Pancreas (tissue), 10 donors: ENCODE measurements around the gene PLK1. TPM values are rescaled to one million over a fixed set of nuclear protein-coding genes. Genes with fewer than 3 reads are reported as not detected.

Experiments used
- ATAC-seq, 4 donors: fragments of 200-7000 bp; cut with Tn5 transposase; one replicate each; pipeline versions ENCODE4 v1.8.0 to v1.9.1; 2020; ENCODE audit warnings: mild to moderate bottlenecking in 4 of 4, moderate library complexity in 4 of 4
- DNase-seq, 6 donors: peaks; one replicate each; pipeline ENCODE4 v3.0.0-alpha.2; 2020
- FAIRE-seq: peaks from 2 replicates; lab custom pipeline; 2012; peaks lifted over from hg19 to GRCh38; lab: Jason Lieb, UNC
- H3K27ac ChIP-seq, 4 donors: fragments of 200-600 bp; sonication (generic); 1 replicate in 3 of 4; 2 replicates in 1 of 4; pipeline versions ENCODE4 v1.5.0 to v1.8.0; 2020
- H3K27me3 ChIP-seq, 4 donors: fragments of 200-600 bp; one replicate each; pipeline ENCODE4 v1.8.0; 2021
- H3K36me3 ChIP-seq, 3 donors: fragments of 200-600 bp; sonication (generic) in 1 of 3; one replicate each; pipeline versions ENCODE4 v1.5.0 to v1.8.0; 2020 to 2021
- H3K4me1 ChIP-seq, 3 donors: fragments of 200-600 bp; one replicate each; pipeline ENCODE4 v1.8.0; 2021
- H3K4me3 ChIP-seq, 4 donors: fragments of 200-600 bp; sonication (generic) in 2 of 4; one replicate each; pipeline versions ENCODE4 v1.5.0 to v1.8.0; 2020 to 2021
- H3K9me3 ChIP-seq, 4 donors: fragments of 200-600 bp; one replicate each; pipeline ENCODE4 v1.8.0; 2021
- WGBS, 2 donors: extraction: QIAGEN DNeasy Blood & Tissue Kit; methylation state at CpG; one replicate each; pipeline ENCODE4 v1.1.7; 2013; 5-methylcytosine and 5-hydroxymethylcytosine counted together
- intact Hi-C, 3 donors: fragments of 100-400 bp; cut with DNase I; formaldehyde crosslinking; loops; one replicate each; pipeline versions ENCODE4 v1.11.1 to v1.14.2; 2022
- polyA plus RNA-seq, 2 donors: library from polyadenylated mRNA; stranded (reverse); fragments of 200-250 nt; gene quantifications; one replicate each; pipeline ENCODE4 v1.2.3, GENCODE V29; 2013
- total RNA-seq, 6 donors: library from RNA; stranded (reverse); fragmentation: NEBNext Ultra II Directional in 4 of 6; extraction: Animal tissue kit (Norgen Biotek cat#: 25700) in 4 of 6; gene quantifications; one replicate each; pipeline versions ENCODE4 v1.2.1 to v1.2.4, GENCODE V29; 2021 to 2023
- TF ChIP-seq, protein P1 (sequence below), 4 donors: fragments of 200-600 bp; sonication (generic) in 3 of 4; IDR thresholded peaks; one replicate each; pipeline versions ENCODE4 v1.5.0 to v1.8.0; 2021; ENCODE audit warnings: antibody characterized with exemption in 4 of 4
- donor health status: healthy with polysubstance abuse.
- donor health status: DM: no; HTN: no; CAD: no; lungs with moderate emphysema.
- donor health status: DM: no; HTN: no; CAD: no.
- donor health status: control.
- donor health status: control.
- donor health status: Bipolar disorder and iron deficiency.
- donor health status: DM: yes; HTN: yes; CAD: no.
- donor health status: DM: no; HTN: no; CAD: no.
- donor health status: DM: no; HTN: no; CAD: no.
- donor health status: DM: yes; HTN: yes; CAD: no.

The PLK1 gene
- total and polyA plus RNA-seq, 8 donors: 0.31 to 2.7 (median 1.1) TPM

DNA sequence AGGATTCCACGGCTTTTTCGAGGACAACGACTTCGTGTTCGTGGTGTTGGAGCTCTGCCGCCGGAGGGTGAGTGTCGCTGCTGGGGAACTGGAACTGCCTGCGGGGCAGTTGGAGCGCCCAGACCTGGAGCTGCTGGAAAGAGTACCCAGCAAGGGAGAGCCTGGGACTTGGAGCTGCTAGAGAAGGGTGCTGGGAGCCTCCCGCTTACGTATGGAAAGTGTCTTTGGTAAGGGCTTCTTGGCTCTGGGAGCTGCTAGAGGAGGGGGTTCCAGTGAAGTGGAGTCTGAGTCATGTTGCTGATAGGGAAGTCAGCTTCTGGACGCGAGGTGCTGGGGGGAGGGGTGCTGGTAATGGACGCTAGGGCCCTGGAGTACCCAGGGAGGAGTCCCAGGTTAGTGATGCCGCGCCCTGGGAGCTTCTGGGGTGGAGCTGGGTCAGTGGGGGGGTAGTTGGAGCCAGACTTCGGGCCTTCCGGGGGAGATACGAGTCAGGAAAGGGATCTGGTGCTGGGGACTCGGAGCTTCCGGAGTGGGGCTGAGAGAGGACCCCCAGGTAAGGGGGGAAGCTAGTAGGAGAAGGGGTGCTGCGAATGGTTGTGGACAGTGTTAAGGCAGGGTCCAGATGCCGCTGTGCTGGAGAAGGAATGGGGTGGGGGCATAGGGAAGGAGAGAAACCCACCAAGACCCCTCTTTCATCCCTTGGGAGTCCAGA, 741 bp downstream of the PLK1 start:
- Histone ChIP-seq H3K27ac (no peak overlapping the region), H3K27me3 (no peaks in the 10 kb centered on the region), H3K4me3 (peak overlapping the region in 1 of 4 donors; percentile 48), H3K36me3 (no peaks in the 10 kb centered on the region), H3K9me3 (no peaks in the 10 kb centered on the region), H3K4me1 (peaks cover 5 to 12% (median 9%) of the 10 kb centered on the region in 3 donors)
- 31 to 36% methylated on average over 23 to 24 of the region's 24 CpGs for WGBS, 2 donors
- TF ChIP-seq, protein P1, sequence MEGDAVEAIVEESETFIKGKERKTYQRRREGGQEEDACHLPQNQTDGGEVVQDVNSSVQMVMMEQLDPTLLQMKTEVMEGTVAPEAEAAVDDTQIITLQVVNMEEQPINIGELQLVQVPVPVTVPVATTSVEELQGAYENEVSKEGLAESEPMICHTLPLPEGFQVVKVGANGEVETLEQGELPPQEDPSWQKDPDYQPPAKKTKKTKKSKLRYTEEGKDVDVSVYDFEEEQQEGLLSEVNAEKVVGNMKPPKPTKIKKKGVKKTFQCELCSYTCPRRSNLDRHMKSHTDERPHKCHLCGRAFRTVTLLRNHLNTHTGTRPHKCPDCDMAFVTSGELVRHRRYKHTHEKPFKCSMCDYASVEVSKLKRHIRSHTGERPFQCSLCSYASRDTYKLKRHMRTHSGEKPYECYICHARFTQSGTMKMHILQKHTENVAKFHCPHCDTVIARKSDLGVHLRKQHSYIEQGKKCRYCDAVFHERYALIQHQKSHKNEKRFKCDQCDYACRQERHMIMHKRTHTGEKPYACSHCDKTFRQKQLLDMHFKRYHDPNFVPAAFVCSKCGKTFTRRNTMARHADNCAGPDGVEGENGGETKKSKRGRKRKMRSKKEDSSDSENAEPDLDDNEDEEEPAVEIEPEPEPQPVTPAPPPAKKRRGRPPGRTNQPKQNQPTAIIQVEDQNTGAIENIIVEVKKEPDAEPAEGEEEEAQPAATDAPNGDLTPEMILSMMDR (IDR thresholded peaks at IDR 0.05): no peak
- DNase-seq (peak in 1 of 6 donors; percentile 63), FAIRE-seq (no peak), ATAC-seq (peak in 1 of 4 donors; percentile 17)
- intact Hi-C loops: no loop called here

DNA sequence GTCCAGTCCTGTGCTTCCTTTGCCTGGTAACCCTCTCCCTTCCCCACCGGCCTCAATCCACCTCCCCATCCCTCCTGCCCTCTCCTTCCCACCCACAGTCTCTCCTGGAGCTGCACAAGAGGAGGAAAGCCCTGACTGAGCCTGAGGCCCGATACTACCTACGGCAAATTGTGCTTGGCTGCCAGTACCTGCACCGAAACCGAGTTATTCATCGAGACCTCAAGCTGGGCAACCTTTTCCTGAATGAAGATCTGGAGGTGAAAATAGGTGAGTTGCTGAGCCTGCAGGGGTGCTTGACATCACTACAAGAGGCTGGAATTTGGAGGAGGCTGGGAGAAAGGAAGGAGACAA, 1.3 kb downstream of the PLK1 start:
- DNase-seq (no peak), FAIRE-seq (no peak), ATAC-seq (no peak)
- no peaks in the 10 kb centered on the region for H3K27me3 ChIP-seq
- peaks cover 5 to 12% (median 9%) of the 10 kb centered on the region in 3 donors for H3K4me1 ChIP-seq
- 63 to 74% methylated on average over 6 of the region's 6 CpGs for WGBS, 2 donors
- intact Hi-C loops: no loop called here
- no peak overlapping the region for H3K27ac ChIP-seq
- no peaks in the 10 kb centered on the region for H3K9me3 ChIP-seq
- H3K4me3 ChIP-seq: no peak overlapping the region
- H3K36me3 ChIP-seq: no peaks in the 10 kb centered on the region
- TF ChIP-seq, protein P1 (IDR thresholded peaks at IDR 0.05): no peak

DNA sequence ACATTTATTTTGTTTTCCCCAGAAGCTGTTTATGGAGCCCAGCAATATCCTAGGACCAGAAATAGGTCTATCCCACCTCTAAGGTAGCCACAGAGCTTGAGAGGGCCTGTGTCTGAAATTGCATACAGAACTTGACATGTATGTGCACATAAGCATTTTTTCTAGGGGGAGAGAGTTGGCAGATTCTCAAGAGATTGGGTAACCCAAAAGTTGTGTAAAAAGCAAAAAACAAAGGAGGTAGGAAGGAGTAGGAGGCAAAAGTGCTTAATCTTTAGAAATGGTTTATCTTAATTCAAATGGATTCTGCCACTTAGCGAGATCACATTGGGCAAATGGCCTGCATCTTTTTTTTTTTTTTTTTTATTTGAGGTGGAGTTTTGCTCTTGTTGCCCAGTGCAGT, 3.5 kb downstream of the PLK1 start:
- ATAC-seq (no peak), DNase-seq (no peak), FAIRE-seq (no peak)
- no peaks in the 10 kb centered on the region for H3K9me3 ChIP-seq
- H3K27me3 ChIP-seq: no peaks in the 10 kb centered on the region
- TF ChIP-seq, protein P1 (IDR thresholded peaks at IDR 0.05): no peak
- no peak overlapping the region for H3K27ac ChIP-seq
- peaks cover 0 to 3% (median 3%) of the 10 kb centered on the region in 3 donors for H3K36me3 ChIP-seq
- H3K4me1 ChIP-seq: peaks cover 0 to 10% (median 7%) of the 10 kb centered on the region in 3 donors
- WGBS, 2 donors: 98 to 100% methylated on average over 1 of the region's 1 CpG
- H3K4me3 ChIP-seq: no peak overlapping the region
- intact Hi-C loops: no loop called here

DNA sequence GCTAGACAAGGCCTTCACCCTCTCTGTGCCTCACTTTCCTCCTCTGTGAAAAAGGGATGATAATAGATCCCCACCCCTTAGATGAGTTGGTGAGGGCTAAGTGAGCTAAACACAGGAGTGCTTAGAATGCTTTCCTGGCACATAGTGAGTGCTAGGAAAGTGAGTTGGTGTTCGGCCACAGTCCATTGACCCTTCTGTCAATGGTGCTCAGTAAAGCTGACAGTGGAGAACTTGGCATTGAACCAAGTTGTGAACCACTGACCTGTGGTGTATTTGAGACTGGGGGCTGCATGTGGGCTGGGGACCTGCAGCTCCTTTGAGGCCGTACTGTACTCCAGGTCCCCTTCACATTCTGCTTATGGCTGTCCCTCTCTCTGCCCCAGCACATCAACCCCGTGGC, 4.8 kb downstream of the PLK1 start:
- no peak overlapping the region for H3K27ac ChIP-seq
- peaks cover 0 to 4% (median 3%) of the 10 kb centered on the region in 3 donors for H3K4me1 ChIP-seq
- TF ChIP-seq, protein P1 (IDR thresholded peaks at IDR 0.05): no peak
- H3K4me3 ChIP-seq: no peak overlapping the region
- no peaks in the 10 kb centered on the region for H3K9me3 ChIP-seq
- H3K36me3 ChIP-seq: peaks cover 0 to 10% (median 3%) of the 10 kb centered on the region in 3 donors
- H3K27me3 ChIP-seq: no peaks in the 10 kb centered on the region
- intact Hi-C loops: no loop called here
- DNase-seq (no peak), FAIRE-seq (no peak), ATAC-seq (no peak)
- 93 to 98% methylated on average over 3 of the region's 3 CpGs for WGBS, 2 donors
